Activated naive CD8-positive, alpha-beta T cell treated with anti-CD3 and anti-CD28 coated beads, Interleukin-2, amount 10 ng/mL, durations not matched to agents 7 days and 5 days (primary cell): ENCODE data around the gene PLEKHN1. TPM values are rescaled to one million over a fixed set of nuclear protein-coding genes. Genes with fewer than 3 reads are reported as not detected.

ENCODE experiments used
- ATAC-seq: fragments of 150-1000 bp; cut with Tn5 transposase; one replicate; pipeline ENCODE4 v1.10.0; 2021; ENCODE audit warnings: low read depth, moderate library complexity
- POLR2A ChIA-PET: fragments of 350-600 bp; sonication (Branson Sonifier 250); formaldehyde crosslinking; loops from one replicate; lab custom pipeline; 2021; ENCODE audit warnings: antibody characterized with exemption; lab: Charles Lee
- DNase-seq: peaks from one replicate; pipeline ENCODE4 v3.0.0; 2021
- H3K27ac Mint-ChIP-seq: one replicate; pipeline ENCODE4 v1.8.0; 2022; ENCODE audit warnings: mild to moderate bottlenecking, mixed read lengths
- H3K27me3 Mint-ChIP-seq: one replicate; pipeline ENCODE4 v1.8.0; 2022; ENCODE audit warnings: mild to moderate bottlenecking, moderate library complexity, mixed read lengths
- H3K36me3 Mint-ChIP-seq: one replicate; pipeline ENCODE4 v1.8.0; 2021; ENCODE audit warnings: mild to moderate bottlenecking, mixed read lengths
- H3K4me1 Mint-ChIP-seq: one replicate; pipeline ENCODE4 v1.8.0; 2021; ENCODE audit warnings: mixed read lengths
- H3K4me3 Mint-ChIP-seq: one replicate; pipeline ENCODE4 v1.8.0; 2022; ENCODE audit warnings: mild to moderate bottlenecking, moderate library complexity, mixed read lengths
- H3K9me3 Mint-ChIP-seq: one replicate; pipeline ENCODE4 v1.8.0; 2021; ENCODE audit warnings: mixed read lengths
- total RNA-seq, 2 experiments: library from RNA; stranded (reverse); gene quantifications; one replicate each; pipeline ENCODE4 v1.2.3, GENCODE V29; 2021

PLEKHN1 gene
- total RNA-seq, 2 experiments from 2014 or later: 3.0 to 4.8 TPM

DNA sequence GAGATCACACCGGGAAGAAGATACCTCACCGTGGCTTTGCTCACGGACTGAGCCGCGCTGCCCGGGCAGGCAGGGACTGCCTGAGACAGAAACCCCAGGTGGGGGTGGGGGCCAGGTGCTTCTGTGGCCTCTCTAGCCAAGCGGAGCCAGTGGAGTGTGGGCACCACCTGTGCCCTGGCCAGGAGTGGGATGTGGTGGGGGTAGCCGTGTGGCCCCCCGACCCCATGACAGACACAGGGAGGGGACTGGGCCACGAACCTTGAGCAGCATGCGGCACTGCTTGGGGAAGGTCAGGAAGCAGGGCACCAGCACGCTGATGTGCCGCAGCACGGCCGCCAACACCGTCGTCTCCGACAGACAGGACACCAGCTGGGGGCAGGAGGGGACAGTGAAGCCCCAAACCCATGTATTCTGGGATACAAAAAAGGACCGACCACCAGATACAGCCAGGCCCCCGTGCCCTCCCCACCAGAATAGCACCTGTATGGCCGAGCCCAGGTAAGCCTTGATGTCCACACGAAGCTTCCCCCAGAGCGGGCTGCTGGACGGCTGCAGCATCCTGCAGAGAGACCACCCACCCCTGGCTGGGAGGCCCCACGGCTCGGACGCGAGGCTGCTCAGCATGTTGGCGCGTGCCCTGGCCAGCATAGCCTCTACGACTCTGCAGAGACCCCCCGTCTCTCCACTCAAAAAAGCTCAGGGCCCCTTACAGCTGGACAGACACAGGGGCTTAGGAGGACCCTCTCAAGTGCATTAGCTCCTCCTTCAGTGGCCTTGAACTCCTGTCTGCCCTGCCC lies 12.6 kb upstream of the PLEKHN1 start:
- no peaks in the 10 kb centered on the region for H3K9me3 Mint-ChIP-seq
- ATAC-seq: no peak
- peaks cover 19% of the 10 kb centered on the region for H3K36me3 Mint-ChIP-seq
- POLR2A ChIA-PET: no interaction called here
- no peaks in the 10 kb centered on the region for H3K27me3 Mint-ChIP-seq
- no peak overlapping the region for H3K27ac Mint-ChIP-seq
- H3K4me3 Mint-ChIP-seq: no peak overlapping the region
- DNase-seq: no peak
- peaks cover 11% of the 10 kb centered on the region for H3K4me1 Mint-ChIP-seq

DNA sequence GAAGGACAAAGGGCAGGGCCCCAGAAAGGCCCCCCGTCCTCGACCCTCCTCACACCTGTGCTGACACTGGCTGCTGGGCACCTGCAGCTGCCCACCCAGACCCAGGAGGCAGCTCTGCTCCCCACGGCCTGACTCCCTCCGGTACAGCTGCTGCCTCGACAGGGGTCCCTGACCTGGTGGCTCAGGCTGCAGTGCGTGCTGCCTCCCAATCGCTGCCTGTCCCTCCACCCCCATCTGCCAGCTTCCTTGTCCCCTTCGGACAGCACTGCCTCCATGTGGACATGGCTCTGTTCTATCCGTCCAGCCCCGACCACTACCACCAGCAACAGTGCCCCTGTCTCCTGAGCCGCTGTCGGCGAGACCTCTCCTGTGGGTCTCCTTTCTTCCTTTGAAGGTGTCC lies 11.4 kb upstream of the PLEKHN1 start:
- ATAC-seq (no peak), DNase-seq (no peak)
- Mint-ChIP-seq H3K27me3 (no peaks in the 10 kb centered on the region), H3K27ac (no peak overlapping the region), H3K4me3 (no peak overlapping the region), H3K4me1 (peaks cover 11% of the 10 kb centered on the region), H3K36me3 (peaks cover 15% of the 10 kb centered on the region), H3K9me3 (no peaks in the 10 kb centered on the region)
- POLR2A ChIA-PET: interaction anchor here (1.0 kb wide), 1 partner anchor 11 kb away, joined by 3 read pairs; no protein-coding TSS in a partner anchor

DNA sequence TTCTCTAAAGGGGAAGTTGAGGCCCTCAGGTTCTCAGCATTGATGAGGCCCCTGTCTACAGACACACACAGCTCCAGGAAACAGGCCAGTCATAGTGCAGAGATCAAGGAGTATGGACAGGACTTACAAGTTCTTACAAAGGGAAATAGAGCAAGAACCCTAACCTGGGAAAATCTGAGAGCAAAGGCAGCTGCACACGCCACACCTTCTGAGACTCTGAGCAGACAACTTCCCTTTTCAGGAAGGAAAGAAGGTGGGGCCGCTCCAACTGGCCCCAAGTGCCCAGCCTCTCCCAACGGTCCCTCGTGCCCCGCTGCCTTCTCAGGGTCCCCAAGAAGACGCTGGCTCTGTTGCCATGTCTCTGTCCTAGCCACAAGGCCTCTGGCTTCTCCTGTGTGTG lies 10.8 kb upstream of the PLEKHN1 start:
- ATAC-seq (no peak), DNase-seq (no peak)
- POLR2A ChIA-PET: interaction anchor here (1.0 kb wide), 1 partner anchor 12 kb away, joined by 3 read pairs; no protein-coding TSS in a partner anchor
- Mint-ChIP-seq H3K27me3 (no peaks in the 10 kb centered on the region), H3K36me3 (peaks cover 14% of the 10 kb centered on the region), H3K4me1 (peaks cover 11% of the 10 kb centered on the region), H3K4me3 (no peak overlapping the region), H3K27ac (no peak overlapping the region), H3K9me3 (no peaks in the 10 kb centered on the region)

DNA sequence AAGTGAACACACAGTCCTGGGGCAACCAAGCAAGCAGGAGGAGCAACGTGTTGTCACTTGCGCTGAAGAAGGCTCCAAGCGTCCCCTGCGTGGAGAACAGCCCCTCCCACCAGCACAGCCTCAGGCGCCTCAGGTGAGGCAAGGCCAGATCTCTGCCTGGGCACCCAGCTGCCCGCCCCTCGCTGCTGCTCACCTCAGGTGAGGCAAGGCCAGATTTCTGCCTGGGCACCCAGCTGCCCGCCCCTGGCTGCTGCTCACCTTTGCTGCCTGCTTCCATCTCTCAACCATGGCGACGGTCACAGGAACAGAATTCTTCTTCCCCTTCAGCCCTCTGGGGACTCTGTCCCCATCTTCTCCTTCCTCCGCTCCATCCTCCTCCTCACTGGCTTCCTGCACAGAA lies 9.6 kb upstream of the PLEKHN1 start:
- POLR2A ChIA-PET: interaction anchor here (0.9 kb wide), 1 partner anchor 15 kb away, joined by 4 read pairs; no protein-coding TSS in a partner anchor
- Mint-ChIP-seq H3K27me3 (no peaks in the 10 kb centered on the region), H3K27ac (no peak overlapping the region), H3K4me3 (no peak overlapping the region), H3K4me1 (peaks cover 11% of the 10 kb centered on the region), H3K9me3 (no peaks in the 10 kb centered on the region), H3K36me3 (peaks cover 6% of the 10 kb centered on the region)
- DNase-seq: no peak
- ATAC-seq: no peak

DNA sequence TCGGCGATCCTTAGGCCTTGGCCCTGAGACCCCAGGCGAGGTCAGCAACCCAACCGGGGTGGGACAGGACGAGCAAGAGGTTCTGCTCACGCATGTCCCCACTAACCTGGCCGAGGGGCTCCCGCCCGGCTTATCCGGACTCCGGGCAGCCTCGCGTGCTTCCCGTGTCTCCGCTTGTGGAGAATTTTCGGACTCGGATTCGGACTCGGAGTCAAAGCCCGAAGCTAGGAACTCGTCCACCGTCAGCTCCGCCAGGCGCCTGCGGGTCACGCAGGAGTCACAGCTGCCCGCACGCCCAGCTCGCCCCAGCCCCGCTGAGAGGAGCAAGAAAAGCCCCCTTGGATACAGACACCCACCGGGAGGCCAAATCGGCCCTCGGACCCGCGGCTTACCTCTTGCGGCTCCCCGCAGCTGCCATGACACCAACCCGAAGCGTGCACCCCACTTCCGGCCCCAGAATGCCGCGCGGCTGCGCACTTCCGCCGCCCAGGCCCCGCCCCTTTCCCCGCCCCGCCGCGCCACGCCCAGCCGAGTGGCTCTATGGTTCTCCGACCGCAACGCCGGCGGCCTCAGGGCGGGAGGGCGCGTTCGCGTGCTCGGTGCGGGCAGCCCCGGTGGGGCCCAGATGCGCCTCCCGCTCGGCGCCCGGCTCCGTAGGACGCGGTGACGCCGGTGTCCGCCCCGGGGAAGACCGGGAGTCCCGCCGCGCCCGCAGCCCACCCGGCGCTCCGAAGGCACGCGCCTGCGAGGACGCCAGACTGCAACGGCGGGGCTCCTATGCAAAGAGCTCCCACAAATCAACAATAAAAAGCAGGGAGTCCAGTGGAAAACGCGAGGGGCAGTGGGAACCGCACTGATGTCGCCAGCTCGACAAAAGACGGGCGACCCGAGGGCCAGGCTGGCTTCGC lies 7.2 kb upstream of the PLEKHN1 start, which contains the start of gene NOC2L:
TSS of gene NOC2L (minus strand) at position 434 of the 908 bp plus-strand sequence. CDS start at position 418, 16 bp downstream.
- H3K4me3 Mint-ChIP-seq: peak within 1 kb of the TSS; percentile 97
- ATAC-seq: peak; percentile 65
- POLR2A ChIA-PET: interaction anchor here (0.9 to 1.4 kb wide), 4 partner anchors 9 to 18 kb away, joined by 3 to 9 read pairs (median 4); no protein-coding TSS in a partner anchor
- peaks cover 14% of the 10 kb centered on the region for H3K4me1 Mint-ChIP-seq
- no peaks in the 10 kb centered on the region for H3K27me3 Mint-ChIP-seq
- H3K27ac Mint-ChIP-seq: peak within 1 kb of the TSS; percentile 85
- H3K36me3 Mint-ChIP-seq: peaks cover 6% of the 10 kb centered on the region
- no peaks in the 10 kb centered on the region for H3K9me3 Mint-ChIP-seq
- DNase-seq: peak; percentile 97

DNA sequence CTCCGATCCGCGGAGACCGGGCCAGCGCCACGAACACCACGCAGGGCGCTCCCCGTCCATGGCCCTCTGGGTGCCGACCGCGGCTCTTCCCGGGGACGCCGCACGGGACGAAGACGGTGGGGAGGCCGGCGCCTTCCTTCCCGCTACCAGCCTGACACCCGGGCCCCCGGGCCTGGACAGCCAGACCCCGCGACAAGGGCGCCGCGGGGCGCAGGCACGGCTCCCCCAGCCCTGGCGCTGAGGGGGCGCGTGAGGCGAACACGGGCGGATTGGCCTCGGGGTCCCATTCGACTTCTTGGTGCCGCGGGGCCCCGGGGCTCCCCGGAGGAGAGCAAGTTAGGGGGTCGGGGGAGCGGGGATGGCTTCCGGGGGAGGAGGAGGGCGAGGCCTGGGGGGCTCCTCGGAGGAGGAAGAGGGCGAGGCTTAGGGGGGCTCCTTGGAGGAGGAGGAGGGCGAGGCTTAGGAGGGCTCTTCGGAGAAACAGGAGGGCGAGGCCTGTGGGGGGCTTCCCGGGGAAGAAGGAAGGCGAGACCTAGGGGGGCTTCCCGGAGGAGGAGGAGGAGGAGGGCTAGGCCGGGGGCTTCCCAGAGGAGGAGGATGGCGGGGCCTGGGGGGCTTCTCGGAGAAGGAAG lies 6.4 kb upstream of the PLEKHN1 start:
- ATAC-seq (peak; percentile 6), DNase-seq (peak; percentile 68)
- peaks cover 6% of the 10 kb centered on the region for H3K36me3 Mint-ChIP-seq
- H3K4me3 Mint-ChIP-seq: peak overlapping the region; percentile 97
- H3K27ac Mint-ChIP-seq: peak overlapping the region; percentile 81
- POLR2A ChIA-PET: interaction anchor here (1.4 kb wide), 1 partner anchor 19 kb away, joined by 6 read pairs; no protein-coding TSS in a partner anchor
- H3K4me1 Mint-ChIP-seq: peaks cover 14% of the 10 kb centered on the region
- no peaks in the 10 kb centered on the region for H3K9me3 Mint-ChIP-seq
- H3K27me3 Mint-ChIP-seq: no peaks in the 10 kb centered on the region

DNA sequence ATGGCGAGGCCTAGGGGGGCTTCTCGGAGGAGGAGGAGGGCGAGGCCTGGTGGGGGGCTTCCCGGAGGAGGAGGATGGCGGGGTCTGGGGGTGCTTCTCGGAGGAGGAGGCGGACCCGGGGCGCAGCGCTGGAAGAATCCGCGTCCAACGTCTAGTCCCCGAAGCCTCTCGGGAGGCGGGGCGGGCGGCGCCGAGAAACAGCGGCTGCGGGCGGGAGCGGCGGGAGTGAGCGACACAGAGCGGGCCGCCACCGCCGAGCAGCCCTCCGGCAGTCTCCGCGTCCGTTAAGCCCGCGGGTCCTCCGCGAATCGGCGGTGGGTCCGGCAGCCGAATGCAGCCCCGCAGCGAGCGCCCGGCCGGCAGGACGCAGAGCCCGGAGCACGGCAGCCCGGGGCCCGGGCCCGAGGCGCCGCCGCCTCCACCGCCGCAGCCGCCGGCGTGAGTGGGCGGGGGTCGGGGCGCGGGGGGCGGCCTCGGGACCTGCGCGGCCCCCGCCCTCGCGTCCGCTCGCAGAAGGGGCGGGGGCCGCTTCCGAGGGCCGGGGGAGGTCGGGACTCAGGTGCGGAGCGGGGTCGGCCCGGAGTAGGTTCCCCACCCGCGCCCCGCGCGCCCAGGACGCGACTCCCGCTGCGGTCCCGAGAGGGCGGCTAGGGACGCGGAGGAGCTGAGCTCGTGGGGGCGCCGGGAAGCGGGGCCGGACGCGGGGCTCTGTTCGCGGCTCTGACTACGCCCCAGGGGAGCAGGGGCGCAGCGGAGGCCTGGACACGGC lies 5.7 kb upstream of the PLEKHN1 start, which contains the start of gene KLHL17:
TSS of gene KLHL17 (plus strand) at position 222 of the 769 bp plus-strand sequence. CDS start at position 332, 110 bp downstream.
- POLR2A ChIA-PET: no interaction called here
- H3K4me1 Mint-ChIP-seq: peaks cover 12% of the 10 kb centered on the region

DNA sequence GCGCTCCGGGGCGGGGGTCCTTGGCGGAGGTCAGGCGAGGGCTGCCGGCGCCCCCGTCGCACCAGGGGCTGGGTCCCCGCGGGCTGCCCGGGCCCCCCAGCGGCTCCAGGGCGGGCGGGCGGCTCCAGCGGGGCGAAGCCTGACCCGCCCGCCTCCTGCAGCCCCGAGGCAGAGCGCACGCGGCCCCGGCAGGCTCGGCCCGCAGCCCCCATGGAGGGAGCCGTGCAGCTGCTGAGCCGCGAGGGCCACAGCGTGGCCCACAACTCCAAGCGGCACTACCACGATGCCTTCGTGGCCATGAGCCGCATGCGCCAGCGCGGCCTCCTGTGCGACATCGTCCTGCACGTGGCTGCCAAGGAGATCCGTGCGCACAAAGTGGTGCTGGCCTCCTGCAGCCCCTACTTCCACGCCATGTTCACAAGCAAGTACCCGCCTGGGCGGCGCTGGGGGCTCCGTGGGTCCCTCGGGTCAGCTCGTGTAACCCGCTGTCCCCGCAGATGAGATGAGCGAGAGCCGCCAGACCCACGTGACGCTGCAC lies 5.1 kb upstream of the PLEKHN1 start:
- Mint-ChIP-seq H3K27me3 (no peaks in the 10 kb centered on the region), H3K27ac (no peak overlapping the region), H3K36me3 (peaks cover 3% of the 10 kb centered on the region), H3K9me3 (no peaks in the 10 kb centered on the region), H3K4me3 (peak overlapping the region; percentile 25), H3K4me1 (peaks cover 12% of the 10 kb centered on the region)
- DNase-seq: peak; percentile 47
- POLR2A ChIA-PET: no interaction called here
- ATAC-seq: no peak

More for the DNA sequence above, 5.7 kb upstream of the PLEKHN1 start, which contains the start of gene KLHL17:
- Mint-ChIP-seq H3K4me3 (peak within 1 kb of the TSS; percentile 97), H3K36me3 (peaks cover 3% of the 10 kb centered on the region), H3K27me3 (no peaks in the 10 kb centered on the region), H3K9me3 (no peaks in the 10 kb centered on the region), H3K27ac (peak within 1 kb of the TSS; percentile 81)
- peak; percentile 53 for ATAC-seq
- DNase-seq: peak; percentile 87

DNA sequence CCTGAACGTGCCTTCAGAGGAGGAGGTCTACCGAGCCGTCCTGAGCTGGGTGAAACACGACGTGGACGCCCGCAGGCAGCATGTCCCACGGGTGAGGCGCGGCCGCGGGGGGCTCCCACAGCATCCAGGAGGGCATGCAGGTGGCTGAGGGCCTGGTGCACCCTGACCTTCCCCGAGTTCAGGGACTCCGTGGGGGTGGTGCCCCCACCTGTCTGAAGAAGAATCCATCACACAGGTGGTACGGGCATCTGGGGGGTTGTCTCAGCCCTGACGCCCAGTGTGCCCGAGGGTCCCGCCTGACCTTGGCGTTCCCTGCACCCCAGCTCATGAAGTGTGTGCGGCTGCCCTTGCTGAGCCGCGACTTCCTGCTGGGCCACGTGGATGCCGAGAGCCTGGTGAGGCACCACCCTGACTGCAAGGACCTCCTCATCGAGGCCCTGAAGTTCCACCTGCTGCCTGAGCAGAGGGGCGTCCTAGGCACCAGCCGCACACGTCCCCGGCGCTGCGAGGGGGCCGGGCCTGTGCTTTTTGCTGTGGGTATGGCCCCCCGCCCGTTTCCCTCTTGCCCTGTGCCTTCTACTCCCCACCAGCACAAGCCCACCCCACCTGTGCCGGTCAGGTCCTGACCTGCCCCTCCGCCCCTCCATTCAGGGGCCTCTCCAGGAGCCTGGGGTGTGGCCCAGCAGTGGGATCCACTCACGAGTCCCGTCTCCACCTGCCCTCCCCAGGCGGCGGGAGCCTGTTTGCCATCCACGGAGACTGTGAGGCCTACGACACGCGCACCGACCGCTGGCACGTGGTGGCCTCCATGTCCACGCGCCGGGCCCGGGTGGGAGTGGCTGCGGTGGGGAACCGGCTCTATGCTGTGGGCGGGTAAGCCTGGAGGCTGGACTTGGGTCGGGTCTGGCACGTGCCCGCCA lies 3.6 kb upstream of the PLEKHN1 start:
- Mint-ChIP-seq H3K4me1 (peaks cover 10% of the 10 kb centered on the region), H3K27ac (no peak overlapping the region), H3K36me3 (peaks cover 1% of the 10 kb centered on the region), H3K4me3 (peak overlapping the region; percentile 67), H3K9me3 (no peaks in the 10 kb centered on the region), H3K27me3 (no peaks in the 10 kb centered on the region)
- ATAC-seq (no peak), DNase-seq (no peak)
- POLR2A ChIA-PET: no interaction called here

DNA sequence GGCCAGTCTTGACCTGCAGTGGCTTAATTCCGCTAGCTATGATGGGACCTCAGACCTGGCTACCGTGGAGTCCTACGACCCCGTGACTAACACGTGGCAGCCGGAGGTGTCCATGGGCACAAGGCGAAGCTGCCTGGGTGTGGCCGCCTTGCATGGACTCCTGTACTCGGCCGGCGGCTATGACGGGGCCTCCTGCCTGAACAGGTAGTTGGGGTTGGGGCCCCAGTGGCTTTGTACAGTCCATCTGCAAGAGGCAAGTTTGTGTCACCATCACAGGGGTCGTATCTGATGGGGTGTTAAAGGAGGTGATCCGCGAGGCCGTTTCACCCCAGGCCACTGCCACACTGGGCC lies 3.0 kb upstream of the PLEKHN1 start:
- no peak overlapping the region for H3K4me3 Mint-ChIP-seq
- POLR2A ChIA-PET: no interaction called here

DNA sequence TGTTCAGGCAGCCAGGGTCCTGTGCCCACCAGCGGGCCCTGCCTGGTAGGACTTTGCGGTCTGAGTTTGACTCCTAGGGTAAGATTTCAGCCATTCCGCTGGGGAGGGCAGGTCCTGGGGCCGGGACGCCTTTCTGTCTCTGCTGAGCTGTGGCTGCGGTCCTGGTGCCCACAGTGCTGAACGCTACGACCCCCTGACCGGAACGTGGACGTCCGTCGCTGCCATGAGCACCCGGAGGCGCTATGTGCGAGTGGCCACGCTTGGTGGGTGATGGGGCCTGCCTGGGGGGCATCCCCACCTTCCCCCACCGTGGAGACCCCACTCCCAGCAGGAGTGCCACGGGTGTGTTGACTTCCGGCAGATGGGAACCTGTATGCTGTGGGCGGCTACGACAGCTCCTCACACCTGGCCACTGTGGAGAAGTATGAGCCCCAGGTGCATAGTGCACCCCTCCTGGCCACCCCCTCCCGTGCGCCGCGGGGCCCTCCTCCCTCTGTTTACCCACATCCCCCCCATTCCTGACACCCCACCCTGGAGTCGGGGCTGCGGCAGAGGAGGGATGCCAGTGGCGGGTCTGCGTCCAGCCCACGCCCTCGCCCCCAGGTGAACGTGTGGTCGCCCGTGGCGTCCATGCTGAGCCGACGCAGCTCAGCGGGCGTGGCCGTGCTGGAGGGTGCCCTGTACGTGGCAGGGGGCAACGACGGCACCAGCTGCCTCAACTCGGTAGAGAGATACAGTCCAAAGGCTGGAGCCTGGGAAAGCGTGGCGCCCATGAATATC lies 2.3 kb upstream of the PLEKHN1 start:
- no peak for DNase-seq
- POLR2A ChIA-PET: no interaction called here
- H3K9me3 Mint-ChIP-seq: no peaks in the 10 kb centered on the region
- no peak for ATAC-seq
- no peak overlapping the region for H3K27ac Mint-ChIP-seq
- H3K36me3 Mint-ChIP-seq: no peaks in the 10 kb centered on the region
- peaks cover 4% of the 10 kb centered on the region for H3K27me3 Mint-ChIP-seq
- H3K4me1 Mint-ChIP-seq: peaks cover 5% of the 10 kb centered on the region
- no peak overlapping the region for H3K4me3 Mint-ChIP-seq

More for the DNA sequence above, 3.0 kb upstream of the PLEKHN1 start:
- Mint-ChIP-seq H3K4me1 (peaks cover 7% of the 10 kb centered on the region), H3K27me3 (peaks cover 1% of the 10 kb centered on the region), H3K36me3 (peaks cover 1% of the 10 kb centered on the region), H3K27ac (no peak overlapping the region), H3K9me3 (no peaks in the 10 kb centered on the region)
- no peak for DNase-seq
- no peak for ATAC-seq
